ENCODE measurements around the gene CPNE2.
"Not testable (repeated sequence)": the region's sequence is repeated elsewhere in the genome, so short reads cannot be mapped to it uniquely, and the experiment has no call there.

Gene CPNE2

GRCh38 chr16:57107321-57107922, 15.0 kb downstream of the CPNE2 start:
- Histone ChIP-seq H3K4me3 (ENCODE audit: severe bottlenecking) (no peak overlapping the region), H3K36me3 (ENCODE audit: low read depth) (no peaks in the 10 kb centered on the region), H3K9me3 (ENCODE audit: severe bottlenecking) (no peaks in the 10 kb centered on the region), H3K27me3 (ENCODE audit: insufficient read depth, poor library complexity, severe bottlenecking) (no peaks in the 10 kb centered on the region), H3K27ac (ENCODE audit: poor library complexity, severe bottlenecking) (no peak overlapping the region), H3K4me1 (ENCODE audit: insufficient read depth, poor library complexity, severe bottlenecking) (no peaks in the 10 kb centered on the region)
- no peak for ATAC-seq (ENCODE audit: low read depth)
- no peak for TF ChIP-seq CTCF (IDR thresholded peaks at IDR 0.05; ENCODE audit: poor library complexity, severe bottlenecking)
- DNase-seq (ENCODE audit: low spot score): no peak

- Histone ChIP-seq H3K27me3 (ENCODE audit: insufficient read depth, poor library complexity, severe bottlenecking) (no peaks in the 10 kb centered on the region), H3K4me3 (ENCODE audit: severe bottlenecking) (no peak overlapping the region), H3K9me3 (ENCODE audit: severe bottlenecking) (no peaks in the 10 kb centered on the region), H3K4me1 (ENCODE audit: insufficient read depth, poor library complexity, severe bottlenecking) (no peaks in the 10 kb centered on the region), H3K36me3 (ENCODE audit: low read depth) (no peaks in the 10 kb centered on the region), H3K27ac (ENCODE audit: poor library complexity, severe bottlenecking) (no peak overlapping the region)
- TF ChIP-seq CTCF (IDR thresholded peaks at IDR 0.05; ENCODE audit: poor library complexity, severe bottlenecking): no peak
- no peak for ATAC-seq (ENCODE audit: low read depth)
- no peak for DNase-seq (ENCODE audit: low spot score)
Observed at GRCh38 chr16:57108432-57108831, 16.0 kb downstream of the CPNE2 start.

- DNase-seq (ENCODE audit: low spot score); ATAC-seq (ENCODE audit: low read depth); H3K27ac ChIP-seq (ENCODE audit: poor library complexity, severe bottlenecking); H3K4me1 ChIP-seq (ENCODE audit: insufficient read depth, poor library complexity, severe bottlenecking); H3K36me3 ChIP-seq (ENCODE audit: low read depth); H3K9me3 ChIP-seq (ENCODE audit: severe bottlenecking); H3K4me3 ChIP-seq (ENCODE audit: severe bottlenecking); H3K27me3 ChIP-seq (ENCODE audit: insufficient read depth, poor library complexity, severe bottlenecking): not testable (repeated sequence)
Observed at GRCh38 chr16:57109259-57110105, 17.1 kb downstream of the CPNE2 start.

- no peak overlapping the region for H3K4me3 ChIP-seq (ENCODE audit: severe bottlenecking)
- H3K27ac ChIP-seq (ENCODE audit: poor library complexity, severe bottlenecking): no peak overlapping the region
- no peak for TF ChIP-seq CTCF (IDR thresholded peaks at IDR 0.05; ENCODE audit: poor library complexity, severe bottlenecking)
- ATAC-seq (ENCODE audit: low read depth) (no peak), DNase-seq (ENCODE audit: low spot score) (no peak)
- H3K9me3 ChIP-seq (ENCODE audit: severe bottlenecking): no peaks in the 10 kb centered on the region
- H3K4me1 ChIP-seq (ENCODE audit: insufficient read depth, poor library complexity, severe bottlenecking): no peaks in the 10 kb centered on the region
- H3K36me3 ChIP-seq (ENCODE audit: low read depth): 0 out of 2 replicates have a peak, but pooled peaks cover 5% of the 10 kb centered on the region
- H3K27me3 ChIP-seq (ENCODE audit: insufficient read depth, poor library complexity, severe bottlenecking): no peaks in the 10 kb centered on the region
Observed at GRCh38 chr16:57110937-57111336, 18.6 kb downstream of the CPNE2 start.

GRCh38 chr16:57111420-57111819, 19.0 kb downstream of the CPNE2 start:
- H3K27me3 ChIP-seq (ENCODE audit: insufficient read depth, poor library complexity, severe bottlenecking): no peaks in the 10 kb centered on the region
- no peak for DNase-seq (ENCODE audit: low spot score)
- no peaks in the 10 kb centered on the region for H3K4me1 ChIP-seq (ENCODE audit: insufficient read depth, poor library complexity, severe bottlenecking)
- H3K27ac ChIP-seq (ENCODE audit: poor library complexity, severe bottlenecking): no peak overlapping the region
- H3K9me3 ChIP-seq (ENCODE audit: severe bottlenecking): no peaks in the 10 kb centered on the region
- TF ChIP-seq CTCF (IDR thresholded peaks at IDR 0.05; ENCODE audit: poor library complexity, severe bottlenecking): no peak
- no peak for ATAC-seq (ENCODE audit: low read depth)
- 0 out of 2 replicates have a peak, but pooled peaks cover 5% of the 10 kb centered on the region for H3K36me3 ChIP-seq (ENCODE audit: low read depth)
- H3K4me3 ChIP-seq (ENCODE audit: severe bottlenecking): no peak overlapping the region
